Measurements from ENCODE around the gene KRTAP9-7.
"Not testable (repeated sequence)": the region's sequence is repeated elsewhere in the genome, so short reads cannot be mapped to it uniquely, and the experiment has no call there.

The KRTAP9-7 gene

GRCh38 chr17:41237116-41237515 lies 38.4 kb upstream of the KRTAP9-7 start:
- not testable (repeated sequence) for H4K20me1 ChIP-seq (ENCODE audit: low read depth, low read length); H3K4me3 ChIP-seq (ENCODE audit: insufficient read depth, low read length, poor library complexity, severe bottlenecking); H3K27ac ChIP-seq (ENCODE audit: low read depth, low read length); H3K9me3 ChIP-seq (ENCODE audit: insufficient read depth, low read length); H3K27me3 ChIP-seq (ENCODE audit: low read length); H3K9me2 ChIP-seq (replicated peaks; ENCODE audit: insufficient read depth, low read length); H3K36me3 ChIP-seq (ENCODE audit: low read length); H3F3A ChIP-seq (ENCODE audit: insufficient read depth); H3K9ac ChIP-seq (ENCODE audit: low read length); H3K79me2 ChIP-seq (ENCODE audit: insufficient read depth, low read length); H3K4me2 ChIP-seq (ENCODE audit: low read depth, low read length, poor library complexity, severe bottlenecking); H2AFZ ChIP-seq (ENCODE audit: low read depth, low read length, severe bottlenecking)

GRCh38 chr17:41237949-41238437 lies 37.5 kb upstream of the KRTAP9-7 start, which contains the start of gene KRTAP9-8:
TSS of gene KRTAP9-8 (plus strand) at chr17:41237999. CDS start at chr17:41238052, 53 bp downstream.
- H3K27ac ChIP-seq (ENCODE audit: low read depth, low read length); H3K9ac ChIP-seq (ENCODE audit: low read length); H3K36me3 ChIP-seq (ENCODE audit: low read length); H3K27me3 ChIP-seq (ENCODE audit: low read length); H3K79me2 ChIP-seq (ENCODE audit: insufficient read depth, low read length); H3K4me3 ChIP-seq (ENCODE audit: insufficient read depth, low read length, poor library complexity, severe bottlenecking); H3F3A ChIP-seq (ENCODE audit: insufficient read depth); H3K9me2 ChIP-seq (replicated peaks; ENCODE audit: insufficient read depth, low read length); H3K4me2 ChIP-seq (ENCODE audit: low read depth, low read length, poor library complexity, severe bottlenecking); H3K9me3 ChIP-seq (ENCODE audit: insufficient read depth, low read length); H4K20me1 ChIP-seq (ENCODE audit: low read depth, low read length); H2AFZ ChIP-seq (ENCODE audit: low read depth, low read length, severe bottlenecking): not testable (repeated sequence)

- H3K36me3 ChIP-seq (ENCODE audit: low read length); H3K4me2 ChIP-seq (ENCODE audit: low read depth, low read length, poor library complexity, severe bottlenecking); H3K27ac ChIP-seq (ENCODE audit: low read depth, low read length); H3K27me3 ChIP-seq (ENCODE audit: low read length); H2AFZ ChIP-seq (ENCODE audit: low read depth, low read length, severe bottlenecking); H3K9me3 ChIP-seq (ENCODE audit: insufficient read depth, low read length); H3K9ac ChIP-seq (ENCODE audit: low read length); H3F3A ChIP-seq (ENCODE audit: insufficient read depth); H3K79me2 ChIP-seq (ENCODE audit: insufficient read depth, low read length); H3K9me2 ChIP-seq (replicated peaks; ENCODE audit: insufficient read depth, low read length); H4K20me1 ChIP-seq (ENCODE audit: low read depth, low read length); H3K4me3 ChIP-seq (ENCODE audit: insufficient read depth, low read length, poor library complexity, severe bottlenecking): not testable (repeated sequence)
Measured at GRCh38 chr17:41246995-41247787, 28.3 kb upstream of the KRTAP9-7 start.

GRCh38 chr17:41249637-41250240 lies 25.8 kb upstream of the KRTAP9-7 start, which contains the start of gene KRTAP9-4:
TSS of gene KRTAP9-4 (plus strand) at chr17:41249687. CDS start at chr17:41249721, 34 bp downstream.
- H3K4me3 ChIP-seq (ENCODE audit: insufficient read depth, low read length, poor library complexity, severe bottlenecking); H3K9me2 ChIP-seq (replicated peaks; ENCODE audit: insufficient read depth, low read length); H3F3A ChIP-seq (ENCODE audit: insufficient read depth); H3K27me3 ChIP-seq (ENCODE audit: low read length); H3K27ac ChIP-seq (ENCODE audit: low read depth, low read length); H3K9me3 ChIP-seq (ENCODE audit: insufficient read depth, low read length); H3K79me2 ChIP-seq (ENCODE audit: insufficient read depth, low read length); H3K4me2 ChIP-seq (ENCODE audit: low read depth, low read length, poor library complexity, severe bottlenecking); H4K20me1 ChIP-seq (ENCODE audit: low read depth, low read length); H3K9ac ChIP-seq (ENCODE audit: low read length); H2AFZ ChIP-seq (ENCODE audit: low read depth, low read length, severe bottlenecking); H3K36me3 ChIP-seq (ENCODE audit: low read length): not testable (repeated sequence)

GRCh38 chr17:41251261-41251660 lies 24.2 kb upstream of the KRTAP9-7 start:
- no peaks in the 10 kb centered on the region for H4K20me1 ChIP-seq (ENCODE audit: low read depth, low read length)
- no peaks in the 10 kb centered on the region for H3F3A ChIP-seq (ENCODE audit: insufficient read depth)
- no peak overlapping the region for H3K9ac ChIP-seq (ENCODE audit: low read length)
- H2AFZ ChIP-seq (ENCODE audit: low read depth, low read length, severe bottlenecking) = no peak overlapping the region
- H3K4me3 ChIP-seq (ENCODE audit: insufficient read depth, low read length, poor library complexity, severe bottlenecking) = no peak overlapping the region
- no peaks in the 10 kb centered on the region for H3K9me3 ChIP-seq (ENCODE audit: insufficient read depth, low read length)
- no peaks in the 10 kb centered on the region for H3K36me3 ChIP-seq (ENCODE audit: low read length)
- TF ChIP-seq CTCF (IDR thresholded peaks at IDR 0.05; ENCODE audit: insufficient read depth, low read length, poor library complexity, severe bottlenecking) (no peak), EZH2phosphoT487 (conservative IDR thresholded peaks at IDR 0.05; ENCODE audit: low read length) (no peak)
- H3K9me2 ChIP-seq (replicated peaks; ENCODE audit: insufficient read depth, low read length) = no peaks in the 10 kb centered on the region
- no peaks in the 10 kb centered on the region for H3K79me2 ChIP-seq (ENCODE audit: insufficient read depth, low read length)
- no peak overlapping the region for H3K27ac ChIP-seq (ENCODE audit: low read depth, low read length)
- H3K4me2 ChIP-seq (ENCODE audit: low read depth, low read length, poor library complexity, severe bottlenecking) = no peak overlapping the region
- no peaks in the 10 kb centered on the region for H3K27me3 ChIP-seq (ENCODE audit: low read length)
